ENCODE results near the gene PROCA1. TPM values are rescaled to one million over a fixed set of nuclear protein-coding genes. Genes with fewer than 3 reads are reported as not detected.

Gene PROCA1
- total and polyA plus RNA-seq, 2 experiments from 2014 or later: 1.1 to 3.9 TPM

- H2AFZ ChIP-seq: no peak overlapping the region
- 87% methylated on average over 4 of the region's 4 CpGs for WGBS (ENCODE audit: low lambda C conversion rate, missing lambda C conversion rate)
- H3K36me3 ChIP-seq (replicated peaks; ENCODE audit: insufficient read depth, low read depth): no peaks in the 10 kb centered on the region
- TF ChIP-seq EZH2phosphoT487 (IDR thresholded peaks at IDR 0.05; ENCODE audit: low read depth, severe bottlenecking, unreplicated experiment) (no peak), CTCF (IDR thresholded peaks at IDR 0.05; ENCODE audit: poor library complexity) (no peak), EZH2 (IDR thresholded peaks at IDR 0.05; ENCODE audit: borderline replicate concordance) (no peak)
- no peaks in the 10 kb centered on the region for H4K20me1 ChIP-seq (ENCODE audit: insufficient read depth, poor library complexity, severe bottlenecking)
- DNase-seq (ENCODE audit: low spot score): no peak
- H3K27me3 ChIP-seq: no peaks in the 10 kb centered on the region
- H3K4me2 ChIP-seq: no peak overlapping the region
- no peak overlapping the region for H3K27ac ChIP-seq
- H3K9me2 ChIP-seq (replicated peaks; ENCODE audit: insufficient read depth): no peaks in the 10 kb centered on the region
- H3K9me3 ChIP-seq (ENCODE audit: low read depth): no peaks in the 10 kb centered on the region
- H3K79me2 ChIP-seq: no peaks in the 10 kb centered on the region
- H3K4me1 ChIP-seq (ENCODE audit: insufficient read depth): no peaks in the 10 kb centered on the region
- no peak overlapping the region for H3K4me3 ChIP-seq
Observed at GRCh38 chr17:28688481-28688880, 23.2 kb downstream of the PROCA1 start.

GRCh38 chr17:28686296-28686695 is 25.4 kb downstream of the PROCA1 start:
- H3K9me3 ChIP-seq (ENCODE audit: low read depth): no peaks in the 10 kb centered on the region
- no peaks in the 10 kb centered on the region for H3K27me3 ChIP-seq
- H4K20me1 ChIP-seq (ENCODE audit: insufficient read depth, poor library complexity, severe bottlenecking): no peaks in the 10 kb centered on the region
- no peak for TF ChIP-seq EZH2phosphoT487 (IDR thresholded peaks at IDR 0.05; ENCODE audit: low read depth, severe bottlenecking, unreplicated experiment)
- TF ChIP-seq EZH2 (IDR thresholded peaks at IDR 0.05; ENCODE audit: borderline replicate concordance): no peak
- TF ChIP-seq CTCF (IDR thresholded peaks at IDR 0.05; ENCODE audit: poor library complexity): no peak
- no peak overlapping the region for H3K27ac ChIP-seq
- WGBS (ENCODE audit: low lambda C conversion rate, missing lambda C conversion rate): 95% methylated on average over 4 of the region's 4 CpGs
- H3K4me3 ChIP-seq: no peak overlapping the region
- H3K79me2 ChIP-seq: no peaks in the 10 kb centered on the region
- no peak for DNase-seq (ENCODE audit: low spot score)
- H3K4me1 ChIP-seq (ENCODE audit: insufficient read depth): no peaks in the 10 kb centered on the region
- H3K36me3 ChIP-seq (replicated peaks; ENCODE audit: insufficient read depth, low read depth): no peaks in the 10 kb centered on the region
- no peak overlapping the region for H2AFZ ChIP-seq
- H3K4me2 ChIP-seq: no peak overlapping the region
- H3K9me2 ChIP-seq (replicated peaks; ENCODE audit: insufficient read depth): no peaks in the 10 kb centered on the region

- Histone ChIP-seq H2AFZ (no peak overlapping the region), H3K4me2 (no peak overlapping the region), H4K20me1 (ENCODE audit: insufficient read depth, poor library complexity, severe bottlenecking) (no peaks in the 10 kb centered on the region), H3K27me3 (no peaks in the 10 kb centered on the region), H3K36me3 (replicated peaks; ENCODE audit: insufficient read depth, low read depth) (no peaks in the 10 kb centered on the region), H3K9me3 (ENCODE audit: low read depth) (no peaks in the 10 kb centered on the region), H3K79me2 (no peaks in the 10 kb centered on the region), H3K27ac (no peak overlapping the region), H3K4me3 (no peak overlapping the region), H3K9me2 (replicated peaks; ENCODE audit: insufficient read depth) (no peaks in the 10 kb centered on the region), H3K4me1 (ENCODE audit: insufficient read depth) (no peaks in the 10 kb centered on the region)
- no peak for DNase-seq (ENCODE audit: low spot score)
- WGBS (ENCODE audit: low lambda C conversion rate, missing lambda C conversion rate): 97% methylated on average over 5 of the region's 5 CpGs
- TF ChIP-seq CTCF (IDR thresholded peaks at IDR 0.05; ENCODE audit: poor library complexity) (no peak), EZH2 (IDR thresholded peaks at IDR 0.05; ENCODE audit: borderline replicate concordance) (no peak), EZH2phosphoT487 (IDR thresholded peaks at IDR 0.05; ENCODE audit: low read depth, severe bottlenecking, unreplicated experiment) (no peak)
Observed at GRCh38 chr17:28685366-28685765, 26.3 kb downstream of the PROCA1 start.

- no peak overlapping the region for H3K4me3 ChIP-seq
Observed at GRCh38 chr17:28684963-28685362, 26.7 kb downstream of the PROCA1 start.

More at GRCh38 chr17:28684963-28685362, 26.7 kb downstream of the PROCA1 start:
- TF ChIP-seq CTCF (IDR thresholded peaks at IDR 0.05; ENCODE audit: poor library complexity): peak; percentile 39
- no peak for TF ChIP-seq EZH2phosphoT487 (IDR thresholded peaks at IDR 0.05; ENCODE audit: low read depth, severe bottlenecking, unreplicated experiment)
- TF ChIP-seq EZH2 (IDR thresholded peaks at IDR 0.05; ENCODE audit: borderline replicate concordance): no peak
- Histone ChIP-seq H4K20me1 (ENCODE audit: insufficient read depth, poor library complexity, severe bottlenecking) (no peaks in the 10 kb centered on the region), H3K27me3 (no peaks in the 10 kb centered on the region), H3K4me2 (no peak overlapping the region), H2AFZ (no peak overlapping the region), H3K9me3 (ENCODE audit: low read depth) (no peaks in the 10 kb centered on the region), H3K36me3 (replicated peaks; ENCODE audit: insufficient read depth, low read depth) (no peaks in the 10 kb centered on the region), H3K27ac (no peak overlapping the region), H3K9me2 (replicated peaks; ENCODE audit: insufficient read depth) (no peaks in the 10 kb centered on the region), H3K4me1 (ENCODE audit: insufficient read depth) (no peaks in the 10 kb centered on the region), H3K79me2 (no peaks in the 10 kb centered on the region)
- 51% methylated on average over 3 of the region's 3 CpGs for WGBS (ENCODE audit: low lambda C conversion rate, missing lambda C conversion rate)
- DNase-seq (ENCODE audit: low spot score): peak; percentile 78

Measured in hepatocyte (in vitro differentiated cells).